WTC11 (cell line): ENCODE data around the gene LHX4. TPM values are rescaled to one million over a fixed set of nuclear protein-coding genes. Genes with fewer than 3 reads are reported as not detected.

Experiments used
- ATAC-seq: fragments of 200-7000 bp; cut with Tn5 transposase; 2 replicates; pipeline ENCODE4 v1.10.0; 2021; ENCODE audit warnings: mild to moderate bottlenecking, moderate library complexity
- CTCF ChIA-PET: fragments of 300-600 bp; sonication (Branson Sonifier 250); formaldehyde crosslinking; loops from one replicate; lab custom pipeline; 2021; ENCODE audit warnings: antibody characterized with exemption; lab: Charles Lee
- POLR2A ChIA-PET: fragments of 350-600 bp; sonication (Branson Sonifier 250); formaldehyde crosslinking; loops from one replicate; lab custom pipeline; 2021; ENCODE audit warnings: antibody characterized with exemption; lab: Charles Lee
- DNase-seq: peaks from one replicate; pipeline ENCODE4 v3.0.0; 2021; ENCODE audit warnings: low spot score
- H3K27ac Mint-ChIP-seq: 2 replicates; pipeline ENCODE4 v1.8.0; 2021; ENCODE audit warnings: mixed read lengths
- H3K27me3 Mint-ChIP-seq: 2 replicates; pipeline ENCODE4 v1.8.0; 2021; ENCODE audit warnings: low read depth, mild to moderate bottlenecking, moderate library complexity, mixed read lengths
- H3K36me3 Mint-ChIP-seq: 2 replicates; pipeline ENCODE4 v1.8.0; 2021; ENCODE audit warnings: mixed read lengths
- H3K4me1 Mint-ChIP-seq: 2 replicates; pipeline ENCODE4 v1.8.0; 2022; ENCODE audit warnings: mixed read lengths
- H3K4me3 Mint-ChIP-seq: 2 replicates; pipeline ENCODE4 v1.8.0; 2021; ENCODE audit warnings: mild to moderate bottlenecking, moderate library complexity, mixed read lengths
- H3K9me3 Mint-ChIP-seq: 2 replicates; pipeline ENCODE4 v1.8.0; 2021; ENCODE audit warnings: mixed read lengths
- AR ChIP-seq: fragments of 250-450 bp; sonication (Bioruptor Pico); IDR thresholded peaks from 2 replicates; pipeline ENCODE4 v1.9.0; 2021; ENCODE audit warnings: mild to moderate bottlenecking
- ESRRA ChIP-seq: sonication (generic); formaldehyde crosslinking; IDR thresholded peaks from 2 replicates; pipeline ENCODE4 v1.8.1; 2022; ENCODE audit warnings: mild to moderate bottlenecking, missing genetic modification reagents, borderline replicate concordance
- FOXJ3 ChIP-seq: sonication (generic); formaldehyde crosslinking; IDR thresholded peaks from 2 replicates; pipeline ENCODE4 v1.9.0; 2021; ENCODE audit warnings: missing genetic modification reagents, mild to moderate bottlenecking, borderline replicate concordance
- SMAD3 ChIP-seq: sonication (generic); formaldehyde crosslinking; IDR thresholded peaks from 2 replicates; pipeline ENCODE4 v1.8.0; 2022; ENCODE audit warnings: missing genetic modification reagents, mild to moderate bottlenecking, borderline replicate concordance
- TEAD4 ChIP-seq: sonication (generic); formaldehyde crosslinking; IDR thresholded peaks from 2 replicates; pipeline ENCODE4 v1.8.0; 2022; ENCODE audit warnings: mild to moderate bottlenecking, missing genetic modification reagents
- TP53 ChIP-seq: sonication (generic); formaldehyde crosslinking; IDR thresholded peaks from 2 replicates; pipeline ENCODE4 v1.8.1; 2023; ENCODE audit warnings: mild to moderate bottlenecking, missing genetic modification reagents
- ZNF138 ChIP-seq: sonication (generic); formaldehyde crosslinking; conservative IDR thresholded peaks from 2 replicates; pipeline ENCODE4 v1.8.1; 2022; ENCODE audit warnings: mild to moderate bottlenecking, moderate library complexity, missing genetic modification reagents
- ZNF219 ChIP-seq: sonication (generic); formaldehyde crosslinking; IDR thresholded peaks from 2 replicates; pipeline ENCODE4 v1.8.0; 2023; ENCODE audit warnings: missing genetic modification reagents, mild to moderate bottlenecking, borderline replicate concordance
- ZNF317 ChIP-seq: sonication (generic); formaldehyde crosslinking; IDR thresholded peaks from 2 replicates; pipeline ENCODE4 v1.8.1; 2023; ENCODE audit warnings: low read depth, mild to moderate bottlenecking, moderate library complexity, missing genetic modification reagents, borderline replicate concordance
- ZNF396 ChIP-seq: fragments of 250-450 bp; sonication (Bioruptor Pico); IDR thresholded peaks from 2 replicates; pipeline ENCODE4 v1.8.0; 2021; ENCODE audit warnings: mild to moderate bottlenecking, moderate library complexity, borderline replicate concordance
- total RNA-seq: library from RNA; stranded (reverse); gene quantifications from 3 replicates; pipeline ENCODE4 v1.2.3, GENCODE V29; 2021
- TF ChIP-seq, protein P1 (sequence below): fragments of 250-450 bp; sonication (Bioruptor Pico); IDR thresholded peaks from 2 replicates; pipeline ENCODE4 v1.9.0; 2021; ENCODE audit warnings: moderate library complexity, mild to moderate bottlenecking, inconsistent platforms, borderline replicate concordance
- TF ChIP-seq, protein P2 (sequence below): sonication (generic); formaldehyde crosslinking; IDR thresholded peaks from 2 replicates; pipeline ENCODE4 v1.8.0; 2023; ENCODE audit warnings: missing genetic modification reagents
- TF ChIP-seq, protein P3 (sequence below): sonication (generic); formaldehyde crosslinking; IDR thresholded peaks from 2 replicates; pipeline ENCODE4 v1.8.1; 2023; ENCODE audit warnings: mild to moderate bottlenecking, missing genetic modification reagents, moderate library complexity
- TF ChIP-seq, protein P4 (sequence below): sonication (generic); formaldehyde crosslinking; IDR thresholded peaks from 2 replicates; pipeline ENCODE4 v1.8.1; 2023; ENCODE audit warnings: mild to moderate bottlenecking, missing genetic modification reagents
- TF ChIP-seq, protein P5 (sequence below): sonication (generic); formaldehyde crosslinking; IDR thresholded peaks from 2 replicates; pipeline ENCODE4 v1.8.1; 2023; ENCODE audit warnings: mild to moderate bottlenecking, missing genetic modification reagents, moderate library complexity
- TF ChIP-seq, protein P6 (sequence below): sonication (generic); formaldehyde crosslinking; IDR thresholded peaks from 2 replicates; pipeline ENCODE4 v1.8.0; 2022; ENCODE audit warnings: mild to moderate bottlenecking, missing genetic modification reagents

Gene LHX4
- total RNA-seq, 1 experiment from 2014 or later, result 19.2 TPM

DNA sequence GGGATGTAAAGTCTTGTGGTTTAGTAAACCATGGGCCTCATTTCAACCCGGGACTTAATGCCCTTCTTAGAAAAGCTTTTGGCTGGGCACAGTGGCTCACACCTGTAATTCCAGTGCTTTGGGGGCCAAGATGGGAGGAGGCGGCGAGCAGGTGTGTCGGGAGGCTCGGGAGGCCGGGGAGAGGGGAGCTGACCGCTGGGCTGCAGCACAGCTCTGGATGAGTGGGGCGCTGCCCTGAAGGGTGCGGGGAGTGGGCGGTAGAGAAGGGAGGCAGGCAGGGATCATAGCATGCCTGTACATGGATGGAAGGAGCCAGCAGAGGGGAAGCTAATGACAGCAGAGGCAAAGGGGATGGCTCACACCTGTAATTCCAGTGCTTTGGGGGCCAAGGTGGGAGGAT, 31.0 kb downstream of the LHX4 start:
- no peak for DNase-seq
- Mint-ChIP-seq H3K4me3 (no peak overlapping the region), H3K36me3 (peaks cover 4% of the 10 kb centered on the region; the same call in 1 of the 2 replicates), H3K9me3 (no peaks in the 10 kb centered on the region), H3K27ac (no peak overlapping the region), H3K4me1 (peaks cover 28% of the 10 kb centered on the region), H3K27me3 (no peaks in the 10 kb centered on the region; the same call in 1 of the 2 replicates)
- CTCF ChIA-PET, result interaction anchor here (0.8 to 2.7 kb wide), 5 partner anchors 8 to 82 kb away, joined by 3 to 16 read pairs (median 10); no protein-coding TSS in a partner anchor
- no peak for TF ChIP-seq TEAD4 (CRISPR knock-in tag)
- TF ChIP-seq, protein P1, sequence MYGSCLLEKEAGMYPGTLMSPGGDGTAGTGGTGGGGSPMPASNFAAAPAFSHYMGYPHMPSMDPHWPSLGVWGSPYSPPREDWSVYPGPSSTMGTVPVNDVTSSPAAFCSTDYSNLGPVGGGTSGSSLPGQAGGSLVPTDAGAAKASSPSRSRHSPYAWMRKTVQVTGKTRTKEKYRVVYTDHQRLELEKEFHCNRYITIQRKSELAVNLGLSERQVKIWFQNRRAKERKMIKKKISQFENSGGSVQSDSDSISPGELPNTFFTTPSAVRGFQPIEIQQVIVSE (CRISPR knock-in tag), result no peak
- no peak for TF ChIP-seq AR (CRISPR knock-in tag)
- TF ChIP-seq, protein P2, sequence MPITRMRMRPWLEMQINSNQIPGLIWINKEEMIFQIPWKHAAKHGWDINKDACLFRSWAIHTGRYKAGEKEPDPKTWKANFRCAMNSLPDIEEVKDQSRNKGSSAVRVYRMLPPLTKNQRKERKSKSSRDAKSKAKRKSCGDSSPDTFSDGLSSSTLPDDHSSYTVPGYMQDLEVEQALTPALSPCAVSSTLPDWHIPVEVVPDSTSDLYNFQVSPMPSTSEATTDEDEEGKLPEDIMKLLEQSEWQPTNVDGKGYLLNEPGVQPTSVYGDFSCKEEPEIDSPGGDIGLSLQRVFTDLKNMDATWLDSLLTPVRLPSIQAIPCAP (CRISPR knock-in tag), result no peak
- TF ChIP-seq SMAD3, result no peak
- TF ChIP-seq ZNF219, result no peak
- TF ChIP-seq, protein P3, sequence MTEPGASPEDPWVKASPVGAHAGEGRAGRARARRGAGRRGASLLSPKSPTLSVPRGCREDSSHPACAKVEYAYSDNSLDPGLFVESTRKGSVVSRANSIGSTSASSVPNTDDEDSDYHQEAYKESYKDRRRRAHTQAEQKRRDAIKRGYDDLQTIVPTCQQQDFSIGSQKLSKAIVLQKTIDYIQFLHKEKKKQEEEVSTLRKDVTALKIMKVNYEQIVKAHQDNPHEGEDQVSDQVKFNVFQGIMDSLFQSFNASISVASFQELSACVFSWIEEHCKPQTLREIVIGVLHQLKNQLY (CRISPR knock-in tag), result no peak
- TF ChIP-seq, protein P4, sequence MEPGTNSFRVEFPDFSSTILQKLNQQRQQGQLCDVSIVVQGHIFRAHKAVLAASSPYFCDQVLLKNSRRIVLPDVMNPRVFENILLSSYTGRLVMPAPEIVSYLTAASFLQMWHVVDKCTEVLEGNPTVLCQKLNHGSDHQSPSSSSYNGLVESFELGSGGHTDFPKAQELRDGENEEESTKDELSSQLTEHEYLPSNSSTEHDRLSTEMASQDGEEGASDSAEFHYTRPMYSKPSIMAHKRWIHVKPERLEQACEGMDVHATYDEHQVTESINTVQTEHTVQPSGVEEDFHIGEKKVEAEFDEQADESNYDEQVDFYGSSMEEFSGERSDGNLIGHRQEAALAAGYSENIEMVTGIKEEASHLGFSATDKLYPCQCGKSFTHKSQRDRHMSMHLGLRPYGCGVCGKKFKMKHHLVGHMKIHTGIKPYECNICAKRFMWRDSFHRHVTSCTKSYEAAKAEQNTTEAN (CRISPR knock-in tag), result no peak
- no peak for TF ChIP-seq ZNF317 (CRISPR knock-in tag)
- no peak for TF ChIP-seq TP53 (CRISPR knock-in tag)
- no peak for TF ChIP-seq ZNF396 (CRISPR knock-in tag)
- TF ChIP-seq, protein P5, sequence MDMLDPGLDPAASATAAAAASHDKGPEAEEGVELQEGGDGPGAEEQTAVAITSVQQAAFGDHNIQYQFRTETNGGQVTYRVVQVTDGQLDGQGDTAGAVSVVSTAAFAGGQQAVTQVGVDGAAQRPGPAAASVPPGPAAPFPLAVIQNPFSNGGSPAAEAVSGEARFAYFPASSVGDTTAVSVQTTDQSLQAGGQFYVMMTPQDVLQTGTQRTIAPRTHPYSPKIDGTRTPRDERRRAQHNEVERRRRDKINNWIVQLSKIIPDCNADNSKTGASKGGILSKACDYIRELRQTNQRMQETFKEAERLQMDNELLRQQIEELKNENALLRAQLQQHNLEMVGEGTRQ (CRISPR knock-in tag), result no peak
- no peak for TF ChIP-seq FOXJ3 (CRISPR knock-in tag)
- TF ChIP-seq, protein P6, sequence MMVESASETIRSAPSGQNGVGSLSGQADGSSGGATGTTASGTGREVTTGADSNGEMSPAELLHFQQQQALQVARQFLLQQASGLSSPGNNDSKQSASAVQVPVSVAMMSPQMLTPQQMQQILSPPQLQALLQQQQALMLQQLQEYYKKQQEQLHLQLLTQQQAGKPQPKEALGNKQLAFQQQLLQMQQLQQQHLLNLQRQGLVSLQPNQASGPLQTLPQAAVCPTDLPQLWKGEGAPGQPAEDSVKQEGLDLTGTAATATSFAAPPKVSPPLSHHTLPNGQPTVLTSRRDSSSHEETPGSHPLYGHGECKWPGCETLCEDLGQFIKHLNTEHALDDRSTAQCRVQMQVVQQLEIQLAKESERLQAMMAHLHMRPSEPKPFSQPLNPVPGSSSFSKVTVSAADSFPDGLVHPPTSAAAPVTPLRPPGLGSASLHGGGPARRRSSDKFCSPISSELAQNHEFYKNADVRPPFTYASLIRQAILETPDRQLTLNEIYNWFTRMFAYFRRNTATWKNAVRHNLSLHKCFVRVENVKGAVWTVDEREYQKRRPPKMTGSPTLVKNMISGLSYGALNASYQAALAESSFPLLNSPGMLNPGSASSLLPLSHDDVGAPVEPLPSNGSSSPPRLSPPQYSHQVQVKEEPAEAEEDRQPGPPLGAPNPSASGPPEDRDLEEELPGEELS (CRISPR knock-in tag), result no peak
- TF ChIP-seq ESRRA (CRISPR knock-in tag), result no peak
- TF ChIP-seq ZNF138, result no peak
- ATAC-seq, result no peak
- POLR2A ChIA-PET, result no interaction called here
